GM19395 (cell line): ENCODE results near the gene ABCB10.
A peak's percentile ranks its signal among the peaks of the same experiment; 100 is the strongest.
"Not testable (repeated sequence)": the region's sequence is repeated elsewhere in the genome, so short reads cannot be mapped to it uniquely, and the experiment has no call there.

Experiments used
- ATAC-seq: cut with Tn5 transposase; IDR thresholded peaks from one replicate; pipeline ENCODE4 v1.9.1; 2021; ENCODE audit warnings: mild to moderate bottlenecking, moderate library complexity; ENCODE audit not compliant: unreplicated experiment

Gene ABCB10

GRCh38 chr1:229479660-229480399, 78.7 kb downstream of the ABCB10 start:
- ATAC-seq = peak; percentile 78

DNA sequence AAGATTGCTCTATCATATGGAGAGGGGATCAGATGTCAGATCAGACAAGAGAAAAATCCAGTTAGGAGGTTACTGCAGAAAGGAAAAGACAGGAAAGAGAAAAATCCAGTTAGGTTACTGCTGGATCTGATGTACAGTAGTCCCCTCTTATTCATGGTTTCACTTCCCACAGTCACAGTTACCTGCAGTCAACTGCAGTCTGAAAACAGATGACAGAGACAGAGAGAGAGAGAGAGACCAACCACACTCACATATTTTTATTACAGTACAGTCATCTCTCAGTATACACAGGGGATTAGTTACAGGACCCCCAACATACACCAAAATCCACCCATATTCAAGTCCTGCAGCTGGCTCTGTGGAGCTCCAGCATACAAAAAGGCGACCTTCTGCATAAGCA, 79.7 kb downstream of the ABCB10 start:
- peak; percentile 74 for ATAC-seq

GRCh38 chr1:229475859-229476258, 82.6 kb downstream of the ABCB10 start:
- ATAC-seq = not testable (repeated sequence)

GRCh38 chr1:229474509-229474908, 84.0 kb downstream of the ABCB10 start:
- no peak for ATAC-seq

DNA sequence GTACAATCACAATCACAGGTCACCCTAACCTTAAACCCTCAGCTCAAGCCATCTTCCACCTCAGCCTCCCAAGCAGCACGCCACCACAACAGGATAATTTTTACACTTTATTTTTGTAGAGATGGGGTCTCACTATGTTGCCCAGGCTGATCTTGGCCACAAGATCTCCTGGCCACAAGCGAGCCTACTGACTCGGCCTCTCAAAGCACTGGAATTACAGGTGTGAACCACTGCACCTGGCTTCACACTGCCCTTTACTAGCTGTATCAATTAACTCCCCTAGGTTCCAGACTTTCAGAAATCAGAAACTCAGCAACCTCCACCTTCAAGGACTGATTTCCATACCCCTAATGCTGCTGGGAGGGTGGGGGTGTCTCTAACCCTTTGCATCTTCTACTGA, 87.3 kb downstream of the ABCB10 start:
- ATAC-seq = no peak

DNA sequence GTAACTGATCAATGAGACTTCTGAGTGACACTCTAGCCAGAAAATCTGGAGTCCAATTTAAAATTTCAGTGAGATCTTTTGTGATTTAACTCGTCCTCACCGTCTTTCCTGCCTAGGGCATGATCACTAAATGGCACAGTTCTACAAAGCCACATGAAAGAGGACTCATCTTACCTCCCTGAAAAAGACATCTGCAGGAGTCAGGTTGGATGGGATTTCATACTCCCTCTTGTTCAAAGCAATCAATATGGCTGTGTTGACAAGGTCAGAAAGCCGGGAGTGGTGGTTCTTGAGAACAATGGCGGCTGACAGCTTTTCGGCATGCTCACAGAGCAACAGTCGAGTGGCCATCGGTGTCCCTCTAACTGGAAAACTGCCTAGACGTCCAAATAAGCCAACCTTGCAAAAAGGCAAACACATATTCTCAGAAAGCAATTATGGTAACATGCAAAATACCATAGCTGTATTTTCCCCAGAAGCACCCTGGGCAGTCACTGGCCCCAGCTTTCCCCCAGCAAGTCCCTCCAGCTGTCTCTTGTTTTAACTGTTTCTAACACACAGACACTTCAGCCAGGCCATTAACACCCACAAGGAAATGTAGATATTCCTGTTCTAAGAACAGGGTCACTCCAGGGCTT, 88.0 kb downstream of the ABCB10 start:
- ATAC-seq = no peak

DNA sequence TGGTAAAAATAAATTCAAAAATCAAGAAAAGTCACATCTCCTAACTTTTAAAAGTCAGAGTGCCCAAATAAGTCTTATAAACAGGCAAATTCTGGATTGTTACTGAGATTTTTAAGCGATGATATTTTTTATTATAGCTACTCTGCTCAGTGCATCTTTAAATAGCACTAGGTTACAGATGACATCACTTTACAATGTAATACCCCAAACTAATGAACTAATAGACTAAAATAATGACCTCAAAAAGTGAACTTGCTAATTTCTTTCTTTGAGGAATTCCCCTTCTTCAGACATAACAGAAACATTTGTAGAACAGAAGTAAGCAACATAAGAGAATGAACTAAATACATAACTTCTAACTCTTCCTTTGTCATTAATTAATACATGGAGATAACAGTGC, 91.6 kb downstream of the ABCB10 start:
- ATAC-seq = no peak
